ENCODE measurements around the gene NAV3. TPM values are rescaled to one million over a fixed set of nuclear protein-coding genes. Genes with fewer than 3 reads are reported as not detected.

The NAV3 gene
- total and polyA plus RNA-seq, 11 donors: 1.1 to 18.0 (median 5.8) TPM

- H3K4me3 ChIP-seq: no peak overlapping the region
- no peak for DNase-seq
- TF ChIP-seq POLR2A (IDR thresholded peaks at IDR 0.05): no peak
- TF ChIP-seq, protein P1, sequence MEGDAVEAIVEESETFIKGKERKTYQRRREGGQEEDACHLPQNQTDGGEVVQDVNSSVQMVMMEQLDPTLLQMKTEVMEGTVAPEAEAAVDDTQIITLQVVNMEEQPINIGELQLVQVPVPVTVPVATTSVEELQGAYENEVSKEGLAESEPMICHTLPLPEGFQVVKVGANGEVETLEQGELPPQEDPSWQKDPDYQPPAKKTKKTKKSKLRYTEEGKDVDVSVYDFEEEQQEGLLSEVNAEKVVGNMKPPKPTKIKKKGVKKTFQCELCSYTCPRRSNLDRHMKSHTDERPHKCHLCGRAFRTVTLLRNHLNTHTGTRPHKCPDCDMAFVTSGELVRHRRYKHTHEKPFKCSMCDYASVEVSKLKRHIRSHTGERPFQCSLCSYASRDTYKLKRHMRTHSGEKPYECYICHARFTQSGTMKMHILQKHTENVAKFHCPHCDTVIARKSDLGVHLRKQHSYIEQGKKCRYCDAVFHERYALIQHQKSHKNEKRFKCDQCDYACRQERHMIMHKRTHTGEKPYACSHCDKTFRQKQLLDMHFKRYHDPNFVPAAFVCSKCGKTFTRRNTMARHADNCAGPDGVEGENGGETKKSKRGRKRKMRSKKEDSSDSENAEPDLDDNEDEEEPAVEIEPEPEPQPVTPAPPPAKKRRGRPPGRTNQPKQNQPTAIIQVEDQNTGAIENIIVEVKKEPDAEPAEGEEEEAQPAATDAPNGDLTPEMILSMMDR (IDR thresholded peaks at IDR 0.05): no peak
- H3K27ac ChIP-seq: no peak overlapping the region
- intact Hi-C loops (cut with DNase I): loop anchor here in 1 of 10 donors (10.0 kb wide), 1 partner anchor 53 kb away; no protein-coding TSS in a partner anchor
- 61 to 71% (median 65%) methylated on average over 2 of the region's 2 CpGs for WGBS, 4 donors
- H3K36me3 ChIP-seq: no peaks in the 10 kb centered on the region
- no peaks in the 10 kb centered on the region for H3K27me3 ChIP-seq
- peaks cover 0 to 4% (median 0%) of the 10 kb centered on the region in 12 donors for H3K9me3 ChIP-seq
- peaks cover 0 to 10% (median 0%) of the 10 kb centered on the region in 12 donors for H3K4me1 ChIP-seq
- ATAC-seq: no peak
These were observed 8.9 kb upstream of the NAV3 start for GRCh38 chr12:77821699-77822203.

- H3K27ac ChIP-seq: peak overlapping the region in 2 of 12 donors; percentile 8 to 22
- TF ChIP-seq POLR2A (IDR thresholded peaks at IDR 0.05): no peak
- TF ChIP-seq, protein P1 (IDR thresholded peaks at IDR 0.05): no peak
- ATAC-seq: peak in 2 of 4 donors; percentile 53 to 54
- 50 to 57% (median 51%) methylated on average over 9 of the region's 9 CpGs for WGBS, 4 donors
- no peaks in the 10 kb centered on the region for H3K36me3 ChIP-seq
- peak overlapping the region in 7 of 12 donors; percentile 13 to 49 (median 34) for H3K4me3 ChIP-seq
- peak in 1 of 5 donors; percentile 26 for DNase-seq
- no peaks in the 10 kb centered on the region for H3K27me3 ChIP-seq
- peaks cover 0 to 57% (median 7%) of the 10 kb centered on the region in 12 donors for H3K4me1 ChIP-seq
- intact Hi-C loops (cut with DNase I): loop anchor here in 2 of 10 donors (5.0 to 10.0 kb wide), 2 partner anchors 84 to 109 kb away; no protein-coding TSS in a partner anchor
- no peaks in the 10 kb centered on the region for H3K9me3 ChIP-seq
These were observed 2.6 kb downstream of the NAV3 start for GRCh38 chr12:77833329-77833728.

DNA sequence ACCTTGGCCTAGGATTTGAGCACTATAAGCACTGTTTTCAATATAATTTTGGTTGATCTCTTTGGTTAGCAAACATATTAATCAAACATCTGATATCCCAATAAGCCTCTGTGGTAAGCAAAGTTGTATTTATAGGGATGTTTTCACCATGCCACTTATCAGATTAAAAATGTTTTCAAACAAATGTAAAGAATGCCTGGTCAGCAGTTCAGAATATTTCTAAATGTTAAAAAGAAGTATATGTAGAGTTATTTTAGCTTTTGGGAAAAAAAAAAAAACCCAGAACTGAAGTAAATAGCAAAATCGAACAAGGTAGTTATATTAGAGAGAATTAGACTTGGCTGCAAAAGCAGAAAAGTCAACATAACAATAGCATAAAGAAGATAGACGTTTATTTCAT is 3.9 kb downstream of the NAV3 start:
- H3K27me3 ChIP-seq: no peaks in the 10 kb centered on the region
- peaks cover 0 to 62% (median 7%) of the 10 kb centered on the region in 12 donors for H3K4me1 ChIP-seq
- intact Hi-C loops (cut with DNase I): loop anchor here in 2 of 10 donors (5.0 to 10.0 kb wide), 2 partner anchors 83 to 110 kb away; no protein-coding TSS in a partner anchor
- no peaks in the 10 kb centered on the region for H3K9me3 ChIP-seq
- 59 to 72% (median 65%) methylated on average over 2 of the region's 2 CpGs for WGBS, 4 donors
- H3K36me3 ChIP-seq: no peaks in the 10 kb centered on the region
- no peak overlapping the region for H3K4me3 ChIP-seq
- no peak overlapping the region for H3K27ac ChIP-seq
- no peak for TF ChIP-seq POLR2A (IDR thresholded peaks at IDR 0.05)
- TF ChIP-seq, protein P1 (IDR thresholded peaks at IDR 0.05): no peak
- no peak for DNase-seq
- no peak for ATAC-seq

DNA sequence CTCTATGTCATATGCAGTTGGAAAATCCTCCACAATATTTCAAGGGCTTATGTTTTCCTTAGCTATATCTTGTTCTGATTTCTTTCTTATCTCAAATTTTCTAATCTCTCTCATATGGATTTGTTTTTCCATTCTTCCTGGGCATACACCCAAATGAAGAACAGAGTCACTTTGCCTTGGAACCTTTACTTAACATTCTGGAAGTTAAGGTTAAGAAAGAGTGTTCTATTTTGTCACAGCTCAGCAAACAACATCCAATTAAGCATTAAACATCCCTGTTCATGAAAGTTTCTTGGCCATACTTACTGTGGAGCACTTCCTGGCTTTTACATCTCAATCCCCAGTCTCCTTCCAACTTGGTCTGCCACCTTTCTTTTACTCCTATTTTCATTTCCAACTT is 5.3 kb downstream of the NAV3 start:
- peaks cover 0 to 50% (median 7%) of the 10 kb centered on the region in 12 donors for H3K4me1 ChIP-seq
- H3K9me3 ChIP-seq: no peaks in the 10 kb centered on the region
- no peak overlapping the region for H3K27ac ChIP-seq
- TF ChIP-seq POLR2A (IDR thresholded peaks at IDR 0.05): no peak
- TF ChIP-seq, protein P1 (IDR thresholded peaks at IDR 0.05): no peak
- H3K36me3 ChIP-seq: no peaks in the 10 kb centered on the region
- DNase-seq (no peak), ATAC-seq (no peak)
- intact Hi-C loops (cut with DNase I): loop anchor here in 1 of 10 donors (10.0 kb wide), 1 partner anchor 111 kb away; no protein-coding TSS in a partner anchor
- no peak overlapping the region for H3K4me3 ChIP-seq
- no peaks in the 10 kb centered on the region for H3K27me3 ChIP-seq
